ENCODE data around the gene CSNK1D. TPM values are rescaled to one million over a fixed set of nuclear protein-coding genes. Genes with fewer than 3 reads are reported as not detected.

The CSNK1D gene
- total and polyA plus RNA-seq, 10 of the 15 experiments (the other 5 are each of a cell fraction or from before 2014, with no cell fraction given): 5.7 to 105 (median 58.1) TPM

DNA sequence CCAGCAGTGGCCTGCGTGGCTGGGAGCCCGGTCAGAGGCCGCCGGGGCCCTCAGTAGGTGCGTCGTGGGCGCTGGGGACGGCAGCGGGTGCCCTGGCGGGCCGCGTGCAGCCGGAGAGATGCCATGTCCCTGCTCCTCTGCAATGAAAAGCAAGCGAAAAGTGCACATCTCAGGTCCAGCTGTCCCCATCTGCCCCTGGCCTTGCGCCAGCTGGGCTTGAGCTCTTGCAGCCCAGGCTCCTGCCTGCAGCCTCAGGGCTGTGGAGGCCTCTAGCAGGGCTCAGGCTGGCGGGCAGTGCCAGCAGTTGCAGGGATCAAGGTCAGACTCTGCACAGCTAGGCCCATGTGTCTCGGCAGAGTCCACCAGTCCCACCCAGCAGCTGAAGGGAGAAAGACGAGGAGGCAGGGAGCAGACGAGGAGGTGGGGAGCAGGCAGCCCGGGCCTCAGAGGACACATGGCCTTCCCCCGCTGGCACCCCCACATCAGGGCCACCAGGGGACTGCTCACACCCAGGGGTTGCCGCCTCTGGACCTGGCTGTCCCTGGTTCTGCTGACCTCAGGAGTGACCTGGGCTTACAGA, 33.5 kb downstream of the CSNK1D start (continued):
- TF ChIP-seq SUPT20H (IDR thresholded peaks at IDR 0.05; ENCODE audit: borderline replicate concordance, control insufficient read depth, low read depth, low read length): no peak
- no peak for TF ChIP-seq HDGF (IDR thresholded peaks at IDR 0.05)
- no peak for TF ChIP-seq CBX5 (IDR thresholded peaks at IDR 0.05; ENCODE audit: low read depth)

DNA sequence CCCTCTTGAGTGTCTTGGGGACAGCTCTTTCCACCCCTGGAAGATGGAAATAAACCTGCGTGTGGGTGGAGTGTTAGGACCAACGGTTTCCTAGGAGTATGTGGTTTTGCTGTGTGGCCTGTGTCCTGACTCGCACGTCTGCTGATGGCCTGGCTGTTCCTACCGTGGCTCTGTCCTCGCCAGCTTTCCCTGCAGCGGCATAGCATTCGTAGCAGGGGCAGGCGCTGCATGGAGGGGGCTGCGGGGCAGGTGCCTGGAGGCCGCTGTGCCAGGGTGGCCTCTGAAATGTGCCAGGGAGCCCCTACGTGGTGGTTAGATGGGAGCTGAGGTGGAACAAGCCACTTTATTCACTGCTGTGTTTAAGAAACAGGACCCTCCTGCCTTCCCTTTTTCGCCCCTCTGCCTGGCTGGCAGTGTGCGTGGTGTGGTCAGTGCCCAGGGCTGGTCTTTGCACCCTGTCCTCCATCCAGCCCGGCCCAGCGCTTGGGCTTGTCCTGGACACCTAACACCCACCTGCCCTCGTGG, 34.0 kb downstream of the CSNK1D start:
- Histone ChIP-seq H3K27me3 (replicated peaks in 1 of 2; ENCODE audit: control insufficient read depth in 2 of 2, insufficient read depth in 2 of 2, low read length in 1 of 2) (no peaks in the 10 kb centered on the region), H3K4me3 (no peak overlapping the region), H3K4me1 (ENCODE audit: control insufficient read depth, insufficient read depth, low read length) (peaks cover 49% of the 10 kb centered on the region), H3K79me2 (ENCODE audit: control insufficient read depth, insufficient read depth, low read length) (peaks cover 21% of the 10 kb centered on the region), H3K36me3 (ENCODE audit: control insufficient read depth in 2 of 2, insufficient read depth in 2 of 2, low read length in 1 of 2) (peaks cover 19 to 42% of the 10 kb centered on the region in 2 experiments; a peak in 3 of 4 replicates), H2AFZ (ENCODE audit: control insufficient read depth, low read depth, low read length) (no peak overlapping the region), H3K9me3 (replicated peaks; ENCODE audit: control insufficient read depth, insufficient read depth, low read length) (no peaks in the 10 kb centered on the region), H3K4me2 (ENCODE audit: control insufficient read depth, insufficient read depth) (no peak overlapping the region), H3K27ac (ENCODE audit: control insufficient read depth, insufficient read depth) (no peak overlapping the region), H4K20me1 (ENCODE audit: control insufficient read depth, insufficient read depth) (peaks cover 3% of the 10 kb centered on the region; the same call in 1 of the 2 replicates), H3K9ac (ENCODE audit: control insufficient read depth, insufficient read depth, low read length) (no peak overlapping the region)
- TF ChIP-seq ZBED1 (IDR thresholded peaks at IDR 0.05; ENCODE audit: borderline replicate concordance) (no peak), CHD4 (IDR thresholded peaks at IDR 0.05) (no peak), SREBF1 (IDR thresholded peaks at IDR 0.05; ENCODE audit: low read length) (no peak), BACH1 (IDR thresholded peaks at IDR 0.05; ENCODE audit: borderline replicate concordance) (no peak; the same call in 1 of the 2 replicates), YBX1 (IDR thresholded peaks at IDR 0.05) (no peak), ZNF384 (IDR thresholded peaks at IDR 0.05; ENCODE audit: borderline replicate concordance, low read depth, low read length) (no peak), ZNF217 (IDR thresholded peaks at IDR 0.05) (no peak)
- TF ChIP-seq, protein P1, sequence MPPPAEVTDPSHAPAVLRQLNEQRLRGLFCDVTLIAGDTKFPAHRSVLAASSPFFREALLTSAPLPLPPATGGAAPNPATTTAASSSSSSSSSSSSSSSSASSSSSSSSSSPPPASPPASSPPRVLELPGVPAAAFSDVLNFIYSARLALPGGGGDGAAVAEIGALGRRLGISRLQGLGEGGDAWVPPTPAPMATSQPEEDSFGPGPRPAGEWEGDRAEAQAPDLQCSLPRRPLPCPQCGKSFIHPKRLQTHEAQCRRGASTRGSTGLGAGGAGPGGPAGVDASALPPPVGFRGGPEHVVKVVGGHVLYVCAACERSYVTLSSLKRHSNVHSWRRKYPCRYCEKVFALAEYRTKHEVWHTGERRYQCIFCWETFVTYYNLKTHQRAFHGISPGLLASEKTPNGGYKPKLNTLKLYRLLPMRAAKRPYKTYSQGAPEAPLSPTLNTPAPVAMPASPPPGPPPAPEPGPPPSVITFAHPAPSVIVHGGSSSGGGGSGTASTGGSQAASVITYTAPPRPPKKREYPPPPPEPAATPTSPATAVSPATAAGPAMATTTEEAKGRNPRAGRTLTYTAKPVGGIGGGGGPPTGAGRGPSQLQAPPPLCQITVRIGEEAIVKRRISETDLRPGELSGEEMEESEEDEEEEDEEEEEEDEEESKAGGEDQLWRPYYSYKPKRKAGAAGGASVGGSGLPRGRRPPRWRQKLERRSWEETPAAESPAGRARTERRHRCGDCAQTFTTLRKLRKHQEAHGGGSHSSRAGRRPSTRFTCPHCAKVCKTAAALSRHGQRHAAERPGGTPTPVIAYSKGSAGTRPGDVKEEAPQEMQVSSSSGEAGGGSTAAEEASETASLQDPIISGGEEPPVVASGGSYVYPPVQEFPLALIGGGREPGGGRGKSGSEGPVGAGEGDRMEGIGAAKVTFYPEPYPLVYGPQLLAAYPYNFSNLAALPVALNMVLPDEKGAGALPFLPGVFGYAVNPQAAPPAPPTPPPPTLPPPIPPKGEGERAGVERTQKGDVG (CRISPR knock-in tag; IDR thresholded peaks at IDR 0.05): no peak
- TF ChIP-seq, protein P2, sequence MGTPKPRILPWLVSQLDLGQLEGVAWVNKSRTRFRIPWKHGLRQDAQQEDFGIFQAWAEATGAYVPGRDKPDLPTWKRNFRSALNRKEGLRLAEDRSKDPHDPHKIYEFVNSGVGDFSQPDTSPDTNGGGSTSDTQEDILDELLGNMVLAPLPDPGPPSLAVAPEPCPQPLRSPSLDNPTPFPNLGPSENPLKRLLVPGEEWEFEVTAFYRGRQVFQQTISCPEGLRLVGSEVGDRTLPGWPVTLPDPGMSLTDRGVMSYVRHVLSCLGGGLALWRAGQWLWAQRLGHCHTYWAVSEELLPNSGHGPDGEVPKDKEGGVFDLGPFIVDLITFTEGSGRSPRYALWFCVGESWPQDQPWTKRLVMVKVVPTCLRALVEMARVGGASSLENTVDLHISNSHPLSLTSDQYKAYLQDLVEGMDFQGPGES (IDR thresholded peaks at IDR 0.05): no peak
- ChIA-PET CTCF (interaction anchor here (0.6 to 0.9 kb wide), 2 partner anchors 62 to 64 kb away, joined by 3 read pairs; no protein-coding TSS in a partner anchor), SMC1A (ENCODE audit: uncharacterized antibody, unreplicated experiment) (interaction anchor here (1.2 kb wide), 1 partner anchor 33 kb away, joined by 3 read pairs; no protein-coding TSS in a partner anchor), POLR2A (no interaction called here), RAD21 (ENCODE audit: unreplicated experiment) (interaction anchor here (0.7 kb wide), 1 partner anchor 82 kb away, joined by 3 read pairs; no protein-coding TSS in a partner anchor)
- FAIRE-seq (no peak), DNase-seq (ENCODE audit: low read depth, low spot score) (no peak), ATAC-seq (no peak)
- in situ Hi-C loops (cut with MboI): no loop called here
- no TSS peak for BruUV-seq (replicated peaks)
- WGBS (ENCODE audit: insufficient coverage, insufficient replicate concordance, low lambda C conversion rate, missing lambda C conversion rate): 81% methylated on average over 17 of the region's 17 CpGs
- intact Hi-C loops (cut with micrococcal nuclease; ENCODE audit: unreplicated experiment): no loop called here

All from GM12878 (cell line).